Panc1 (cell line): ENCODE data around the gene ERCC1. TPM values are rescaled to one million over a fixed set of nuclear protein-coding genes. Genes with fewer than 3 reads are reported as not detected.

Experiments used
- ATAC-seq: fragments of 200-7000 bp; cut with Tn5 transposase; 2 replicates; pipeline ENCODE4 v1.9.1; 2020; ENCODE audit warnings: mild to moderate bottlenecking, moderate library complexity
- BruUV-seq: library from RNA; stranded (reverse); fragments of 400-500 nt; replicated peaks from 2 replicates; lab custom pipeline; 2021; lab: Mats Ljungman, UMichigan
- CTCF ChIA-PET: fragments of 300-600 bp; sonication (Branson Sonifier 250); formaldehyde crosslinking; loops from one replicate; lab custom pipeline; 2022; ENCODE audit warnings: antibody characterized with exemption; lab: Charles Lee
- POLR2A ChIA-PET: fragments of 300-600 bp; sonication (Branson Sonifier 250); formaldehyde crosslinking; loops from one replicate; lab custom pipeline; 2022; ENCODE audit warnings: antibody characterized with exemption; lab: Charles Lee
- DNase-seq: peaks from one replicate; pipeline ENCODE4 v3.0.0-alpha.2; 2010; ENCODE audit warnings: low read depth, low spot score
- H3K27ac ChIP-seq: 2 replicates; pipeline ENCODE4 v1.5.1; 2011; ENCODE audit warnings: mild to moderate bottlenecking, low read length, inconsistent platforms
- H3K27me3 ChIP-seq: fragments of 200-500 bp; sonication (Bioruptor generic); 2 replicates; pipeline ENCODE4 v1.6.0; 2014; ENCODE audit warnings: low read length, inconsistent platforms; ENCODE audit not compliant: control insufficient read depth, insufficient read depth
- H3K36me3 ChIP-seq: fragments of 200-500 bp; sonication (Bioruptor generic); 2 replicates; pipeline ENCODE4 v1.5.1; 2014; ENCODE audit warnings: inconsistent platforms, mild to moderate bottlenecking, low read length, moderate library complexity; ENCODE audit not compliant: control insufficient read depth, insufficient read depth
- H3K4me1 ChIP-seq: 2 replicates; pipeline ENCODE4 v1.5.1; 2011; ENCODE audit warnings: inconsistent platforms, mild to moderate bottlenecking, low read length, moderate library complexity; ENCODE audit not compliant: control insufficient read depth, insufficient read depth
- H3K4me3 ChIP-seq, 2 experiments: 2 replicates each; pipeline ENCODE4 v1.5.1; 2011 to 2012; ENCODE audit warnings: low read depth in 2 of 2, low read length in 2 of 2, mild to moderate bottlenecking in 2 of 2, inconsistent platforms in 1 of 2, moderate library complexity in 1 of 2
- H3K9me3 ChIP-seq: fragments of 200-500 bp; sonication (Bioruptor generic); 2 replicates; pipeline ENCODE4 v1.5.1; 2014; ENCODE audit warnings: low read depth, mild to moderate bottlenecking, inconsistent platforms, low read length, moderate library complexity; ENCODE audit not compliant: control insufficient read depth, insufficient read depth
- CTCF ChIP-seq: fragments of 450-650 bp; IDR thresholded peaks from 2 replicates; pipeline ENCODE4 v1.5.1; 2017; ENCODE audit warnings: mild to moderate bottlenecking
- POLR2AphosphoS5 ChIP-seq: IDR thresholded peaks from 2 replicates; pipeline ENCODE4 v1.6.1; 2012; ENCODE audit warnings: mild to moderate bottlenecking, low read depth, low read length, moderate library complexity
- REST ChIP-seq, 2 experiments: IDR thresholded peaks; 2 replicates each; pipeline ENCODE4 v1.6.1; 2011 to 2012; ENCODE audit warnings: low read depth in 2 of 2, control low read depth in 1 of 2, low read length in 1 of 2, mild to moderate bottlenecking in 1 of 2, moderate library complexity in 1 of 2; ENCODE audit not compliant: insufficient read depth in 1 of 2
- SIN3A ChIP-seq: IDR thresholded peaks from 2 replicates; pipeline ENCODE4 v1.6.1; 2012; ENCODE audit warnings: low read depth, mild to moderate bottlenecking, low read length, moderate library complexity, borderline replicate concordance; ENCODE audit not compliant: insufficient read depth
- TCF7L2 ChIP-seq: IDR thresholded peaks from 2 replicates; pipeline ENCODE4 v1.6.1; 2011; ENCODE audit warnings: mild to moderate bottlenecking, low read depth, low read length, inconsistent platforms
- in situ Hi-C: cut with HindIII; loops from 2 replicates; pipeline ENCODE4 v1.10.0; 2016; ENCODE audit warnings: low sequenced_read_pairs, low pct_unique_long_range_greater_than_20kb
- intact Hi-C: fragments of 100-400 bp; cut with micrococcal nuclease; formaldehyde crosslinking; loops from one replicate; pipeline ENCODE4 v1.10.0; 2022; ENCODE audit not compliant: unreplicated experiment
- total RNA-seq: library from RNA; stranded (reverse); gene quantifications from one replicate; pipeline ENCODE4 v1.2.1, GENCODE V29; 2021; ENCODE audit not compliant: unreplicated experiment

ERCC1 gene
- total RNA-seq, 1 experiment from 2014 or later: 80.3 TPM

GRCh38 chr19:45423033-45423588, 606 bp downstream of the ERCC1 start:
- TSS peak; percentile 92 for BruUV-seq
- POLR2A ChIA-PET: interaction anchor here (0.6 kb wide), 1 partner anchor 31 kb away, joined by 3 read pairs; no protein-coding TSS in a partner anchor
- Histone ChIP-seq H3K36me3 (peaks cover 5% of the 10 kb centered on the region), H3K9me3 (no peaks in the 10 kb centered on the region), H3K4me3 (peak overlapping the region; percentile 61 to 84), H3K4me1 (peaks cover 21% of the 10 kb centered on the region), H3K27me3 (no peaks in the 10 kb centered on the region), H3K27ac (peak overlapping the region; percentile 93)
- intact Hi-C loops (no loop called here), in situ Hi-C loops (no loop called here)
- DNase-seq (no peak), ATAC-seq (no peak)
- CTCF ChIA-PET: no interaction called here
- no peak for TF ChIP-seq SIN3A

GRCh38 chr19:45421947-45422498, 1.7 kb downstream of the ERCC1 start:
- no TSS peak for BruUV-seq
- in situ Hi-C loops: no loop called here
- intact Hi-C loops: no loop called here
- ChIA-PET CTCF (no interaction called here), POLR2A (no interaction called here)
- TF ChIP-seq REST (IDR thresholded peaks at IDR 0.05; ENCODE audit: insufficient read depth in 1 of 2, low read depth in 2 of 2, low read length in 1 of 2) (no peak), CTCF (no peak), TCF7L2 (no peak)
- Histone ChIP-seq H3K27me3 (no peaks in the 10 kb centered on the region), H3K36me3 (peaks cover 5% of the 10 kb centered on the region), H3K9me3 (no peaks in the 10 kb centered on the region), H3K4me3 (peak overlapping the region; percentile 61 to 84), H3K4me1 (peaks cover 19% of the 10 kb centered on the region), H3K27ac (peak overlapping the region; percentile 93)
- ATAC-seq (no peak), DNase-seq (no peak)

GRCh38 chr19:45420871-45421270, 2.8 kb downstream of the ERCC1 start:
- intact Hi-C loops: no loop called here
- no peak for ATAC-seq
- POLR2A ChIA-PET: interaction anchor here (0.6 kb wide), 1 partner anchor 19 kb away, joined by 3 read pairs; no protein-coding TSS in a partner anchor
- TF ChIP-seq TCF7L2: no peak
- TF ChIP-seq POLR2AphosphoS5: no peak
- no peak for TF ChIP-seq SIN3A
- TF ChIP-seq REST (IDR thresholded peaks at IDR 0.05; ENCODE audit: insufficient read depth in 1 of 2, low read depth in 2 of 2, low read length in 1 of 2): no peak
- Histone ChIP-seq H3K4me3 (no peak overlapping the region), H3K27ac (no peak overlapping the region), H3K36me3 (peaks cover 5% of the 10 kb centered on the region), H3K27me3 (no peaks in the 10 kb centered on the region), H3K4me1 (peaks cover 14% of the 10 kb centered on the region), H3K9me3 (no peaks in the 10 kb centered on the region)
- DNase-seq: no peak
- CTCF ChIA-PET: no interaction called here
- BruUV-seq: no TSS peak
- in situ Hi-C loops: no loop called here
